Uterus (tissue), 2 donors: ENCODE data around the gene ZNF438.

Experiments
- CTCF ChIP-seq, 4 experiments: fragments of 200-600 bp in 2 of 4; fragments of 450-650 bp in 2 of 4; sonication (generic) in 2 of 4; IDR thresholded peaks; one replicate each; pipeline ENCODE4 v1.5.1; 2016 to 2019; ENCODE audit warnings: antibody characterized with exemption in 4 of 4, mild to moderate bottlenecking in 2 of 4, moderate library complexity in 1 of 4
- POLR2A ChIP-seq, 2 donors: fragments of 450-650 bp; IDR thresholded peaks; one replicate each; pipeline ENCODE4 v1.6.1; 2016; ENCODE audit warnings: antibody characterized with exemption in 2 of 2, mild to moderate bottlenecking in 1 of 2, moderate library complexity in 1 of 2

GRCh38 chr10:30862486-30862885, 169.2 kb downstream of the ZNF438 start:
- TF ChIP-seq CTCF (IDR thresholded peaks at IDR 0.05) = no peak
- no peak for TF ChIP-seq POLR2A (IDR thresholded peaks at IDR 0.05)
